GM15510 (cell line): ENCODE results near the gene USP6.
A peak's percentile ranks its signal among the peaks of the same experiment; 100 is the strongest.

Source experiments
- POLR2A ChIP-seq: IDR thresholded peaks from 3 replicates; pipeline ENCODE4 v1.6.1; 2011; ENCODE audit warnings: borderline replicate concordance; ENCODE audit not compliant: insufficient read length; ENCODE audit errors: extremely low read depth

Gene USP6

DNA sequence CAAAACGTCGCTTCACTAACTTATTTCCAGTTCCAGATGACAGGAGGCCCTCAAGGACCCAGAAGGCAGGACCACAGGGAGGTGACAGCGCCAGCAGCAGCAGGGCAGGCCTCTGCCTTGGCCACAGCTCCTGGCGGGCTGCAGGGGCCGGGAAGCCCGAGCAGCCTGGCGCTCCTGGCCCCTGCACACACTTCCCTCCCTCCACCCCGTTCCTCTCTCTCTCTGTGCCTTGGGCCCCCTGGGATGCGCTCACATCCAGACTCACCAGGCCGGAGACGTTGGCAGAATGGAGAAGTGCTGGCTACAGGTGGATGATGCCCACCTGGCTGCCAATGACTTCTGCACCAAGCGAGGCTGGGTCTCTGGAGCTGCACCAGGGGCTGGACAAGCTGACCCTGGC lies 63.2 kb downstream of the USP6 start:
- no peak for TF ChIP-seq POLR2A

- no peak for TF ChIP-seq POLR2A
These were observed 65.9 kb downstream of the USP6 start for GRCh38 chr17:5181509-5182305.

DNA sequence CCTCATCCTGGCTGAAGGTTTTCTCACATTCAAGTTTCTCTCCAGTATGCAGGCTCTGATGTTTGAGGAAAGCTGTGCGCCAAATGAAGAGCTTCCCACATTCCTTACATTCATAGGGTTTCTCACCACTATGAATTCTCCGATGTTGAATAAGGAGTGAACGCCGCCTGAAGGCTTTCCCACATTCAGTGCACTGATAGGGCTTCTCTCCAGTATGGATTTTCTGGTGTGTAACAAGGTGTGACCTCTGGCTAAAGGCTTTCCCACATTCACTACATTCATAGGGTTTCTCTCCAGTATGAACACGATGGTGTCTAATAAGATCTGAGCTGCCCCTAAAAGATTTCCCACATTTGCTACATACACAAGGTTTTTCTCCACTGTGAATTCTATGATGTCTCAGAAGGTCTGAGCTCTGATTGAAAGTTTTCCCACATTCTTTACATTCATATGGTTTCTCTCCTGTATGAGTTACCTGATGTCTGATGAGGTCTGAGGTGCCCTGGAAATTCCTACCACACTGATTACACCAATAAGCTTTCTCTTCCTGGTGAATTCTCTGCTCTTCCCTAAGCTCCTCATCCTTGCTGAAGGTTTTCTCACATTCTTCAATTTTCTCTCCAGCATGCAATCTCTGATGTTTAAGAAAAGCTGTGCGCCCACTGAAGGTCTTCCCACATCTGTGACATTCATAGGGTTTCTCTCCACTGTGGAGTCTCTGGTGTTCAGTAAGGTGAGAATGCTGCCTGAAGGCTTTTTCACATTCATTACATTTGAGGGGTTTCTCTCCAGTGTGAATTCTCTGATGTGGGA lies 67.0 kb downstream of the USP6 start:
- no peak for TF ChIP-seq POLR2A

DNA sequence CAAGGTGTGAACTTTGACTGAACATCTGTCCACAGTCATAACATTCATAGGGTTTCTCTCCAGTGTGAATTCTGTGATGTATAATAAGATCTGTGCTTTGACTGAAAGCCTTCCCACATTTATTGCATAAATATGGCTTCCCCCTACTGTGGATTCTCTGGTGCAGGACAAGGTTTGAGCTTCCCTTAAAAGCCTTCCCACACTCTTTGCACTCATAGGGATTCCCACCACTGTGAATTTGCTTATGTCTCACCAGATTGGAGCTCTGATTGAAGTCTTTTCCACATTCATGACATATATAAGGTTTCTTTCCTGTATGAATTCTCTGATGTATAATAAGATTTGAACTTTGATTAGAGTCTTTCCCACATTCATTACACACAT lies 67.6 kb downstream of the USP6 start:
- no peak for TF ChIP-seq POLR2A

DNA sequence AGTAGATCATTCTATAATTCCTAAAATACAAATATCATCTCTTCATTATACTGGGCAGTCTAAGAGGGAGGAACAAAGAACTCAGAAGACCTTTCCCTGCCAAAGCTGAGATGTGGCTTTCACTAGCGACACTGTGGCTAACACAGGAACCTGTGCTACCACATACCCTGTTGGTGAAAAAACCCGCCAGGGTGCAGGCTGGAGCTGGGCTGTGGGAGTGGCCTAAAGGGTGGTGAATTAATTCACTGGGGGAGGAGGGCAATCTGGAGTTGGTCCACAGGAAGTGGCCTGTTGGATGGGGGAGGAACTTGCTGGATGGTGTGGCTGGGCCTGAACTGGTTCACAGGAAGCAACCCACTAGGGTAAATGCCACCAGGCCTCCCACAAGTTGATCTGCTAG lies 68.5 kb downstream of the USP6 start:
- TF ChIP-seq POLR2A: no peak

- TF ChIP-seq POLR2A: peak; percentile 91
These were observed 75.9 kb downstream of the USP6 start, which contains the start of gene ZNF594 for GRCh38 chr17:5191541-5192417. Gene ZNF594 (minus strand): TSS chr17:5191868. CDS start chr17:5184256, 7,612 bp downstream.

DNA sequence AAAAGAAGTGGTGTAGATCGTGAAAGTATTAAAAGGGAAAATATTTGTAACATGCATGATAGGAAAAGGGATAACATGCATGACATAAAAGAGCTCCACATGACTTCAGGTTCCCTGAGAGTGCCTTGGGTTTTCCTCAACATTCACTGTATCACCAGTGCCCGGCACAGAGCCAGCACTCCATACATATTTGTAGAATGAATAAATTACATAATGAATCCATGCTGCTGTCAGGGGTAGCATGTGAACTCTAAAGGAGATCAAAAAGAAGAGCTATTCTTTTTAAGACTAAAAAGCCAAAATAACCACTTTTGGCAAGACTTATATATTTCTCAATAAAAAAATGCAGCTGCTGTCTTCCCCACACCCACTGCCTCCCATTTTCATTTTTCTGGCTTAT lies 78.5 kb downstream of the USP6 start:
- TF ChIP-seq POLR2A: no peak

DNA sequence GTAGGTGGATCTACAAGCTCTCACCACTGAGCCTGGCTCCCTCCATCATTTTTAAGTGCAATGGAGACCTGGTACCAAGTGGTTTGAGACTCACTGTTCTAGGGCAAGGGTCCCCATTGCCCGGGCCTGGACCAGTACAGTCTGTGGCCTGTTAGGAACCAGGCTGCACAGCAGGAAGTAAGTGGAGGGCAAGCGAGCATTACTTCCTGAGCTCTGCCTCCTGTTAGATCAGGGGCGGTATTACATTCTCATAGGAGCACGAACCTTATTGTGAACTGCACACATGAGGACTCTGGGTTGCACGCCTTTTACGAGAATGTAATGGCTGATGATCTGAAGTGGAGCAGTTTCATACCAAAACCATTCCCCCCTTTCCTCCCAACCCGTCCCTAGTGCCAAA lies 82.6 kb downstream of the USP6 start:
- TF ChIP-seq POLR2A: peak; percentile 19

DNA sequence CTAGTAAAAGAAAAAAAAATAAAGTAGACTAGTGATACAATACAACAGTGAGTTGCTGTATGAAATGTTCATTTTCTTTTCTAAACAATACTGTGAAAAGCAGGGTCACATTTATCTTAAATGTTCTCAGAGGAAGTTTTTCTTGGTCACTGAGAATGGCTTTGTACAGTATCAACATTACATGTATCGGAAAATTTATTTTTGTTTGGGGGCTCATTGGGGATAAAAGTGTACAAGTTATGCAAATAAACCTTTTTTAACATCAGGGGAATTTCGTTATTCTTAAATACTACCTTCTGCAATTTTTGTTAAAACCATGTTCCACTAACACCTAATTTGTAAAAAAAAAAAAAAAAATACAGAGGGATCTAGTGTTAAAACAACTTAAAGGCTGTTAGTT lies 84.5 kb downstream of the USP6 start:
- TF ChIP-seq POLR2A: no peak

DNA sequence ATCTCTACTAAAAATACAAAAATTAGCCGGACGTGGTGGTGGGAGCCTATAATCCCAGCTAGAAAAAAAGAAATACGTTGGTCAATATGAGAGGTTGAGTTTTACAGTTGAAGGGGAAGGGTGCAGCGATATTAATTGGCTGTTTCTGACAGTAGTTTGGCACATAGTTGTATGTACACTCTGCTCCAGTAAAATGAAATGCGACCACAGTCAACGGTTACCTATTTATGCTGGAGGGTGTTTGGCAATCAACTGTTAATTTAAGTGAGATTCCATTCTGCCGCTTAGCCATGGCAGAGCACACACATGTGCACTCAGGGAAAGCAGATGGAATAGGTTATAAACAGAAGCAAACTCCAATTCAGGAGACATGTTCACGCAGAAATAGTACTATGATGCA lies 85.2 kb downstream of the USP6 start:
- no peak for TF ChIP-seq POLR2A

- TF ChIP-seq POLR2A: no peak
These were observed 87.5 kb downstream of the USP6 start for GRCh38 chr17:5203178-5203907.

- TF ChIP-seq POLR2A: no peak
These were observed 88.1 kb downstream of the USP6 start for GRCh38 chr17:5203908-5204294.

- TF ChIP-seq POLR2A: no peak
These were observed 93.6 kb downstream of the USP6 start for GRCh38 chr17:5209396-5209795.

DNA sequence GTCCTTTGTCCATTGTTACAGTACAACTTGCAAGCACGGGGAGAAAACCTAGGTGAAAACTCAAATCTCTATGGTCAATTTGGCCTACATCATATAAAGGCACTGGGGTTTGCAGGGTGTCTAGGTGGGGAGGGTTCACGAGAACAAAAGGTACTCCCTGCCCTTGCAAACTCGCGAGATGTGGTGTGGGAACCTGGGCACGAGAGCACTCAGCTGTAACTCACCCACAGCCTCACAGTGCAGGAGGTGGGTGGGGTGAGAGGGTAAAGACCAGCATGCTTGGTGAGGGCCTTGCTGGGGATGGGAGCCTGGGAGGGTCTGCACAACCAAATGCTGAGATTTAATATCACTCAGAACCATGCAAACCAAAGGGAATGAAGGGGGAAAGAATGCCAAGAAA lies 94.3 kb downstream of the USP6 start:
- no peak for TF ChIP-seq POLR2A
